ENCODE data around the gene IFT20.
"Not testable (repeated sequence)": the region's sequence is repeated elsewhere in the genome, so short reads cannot be mapped to it uniquely, and the experiment has no call there.

The IFT20 gene

DNA sequence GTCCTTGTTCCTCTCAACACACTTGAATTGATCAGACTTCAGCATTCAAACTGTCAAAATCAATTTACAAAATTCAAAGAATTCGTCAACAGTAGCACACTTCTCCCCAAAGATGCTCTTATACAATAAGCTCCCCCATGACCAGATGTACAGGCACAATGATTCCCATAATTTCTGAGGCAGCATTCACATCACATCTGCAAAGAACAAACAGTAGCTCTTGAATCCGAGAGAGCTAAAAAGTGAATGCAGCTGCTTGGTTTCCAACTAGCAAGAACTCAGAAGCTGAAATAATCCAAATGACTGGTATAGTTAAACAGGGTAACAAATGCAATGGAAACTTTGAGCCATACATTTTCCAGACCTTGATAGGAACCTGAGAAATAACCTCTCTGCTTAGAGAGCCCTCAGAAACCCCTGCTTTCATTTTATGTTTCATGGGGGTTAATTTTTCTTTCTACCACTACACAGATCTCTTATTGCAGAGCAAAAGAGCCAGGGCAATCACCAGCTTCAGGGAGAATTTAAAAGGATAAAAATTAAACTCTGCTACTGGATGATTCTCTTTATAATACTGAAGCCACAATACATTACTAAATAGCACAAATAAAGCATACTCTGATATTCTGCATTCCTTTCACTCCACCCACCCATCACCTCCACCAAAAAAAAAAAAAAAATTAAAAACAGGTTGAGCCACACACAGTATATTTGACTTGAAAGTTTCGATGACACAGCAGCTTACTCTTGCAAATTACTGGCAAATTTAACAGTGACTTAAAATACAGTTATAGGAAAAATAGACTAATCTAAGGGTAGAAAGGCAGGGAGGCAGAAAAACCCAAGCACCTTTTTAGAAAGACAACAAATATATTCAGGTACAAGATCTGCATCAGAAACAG is 39.3 kb downstream of the IFT20 start:
- DNase-seq (ENCODE audit: low read depth): no peak
- H3K4me3 ChIP-seq (ENCODE audit: low read length): no peak overlapping the region
- TF ChIP-seq, protein P1, sequence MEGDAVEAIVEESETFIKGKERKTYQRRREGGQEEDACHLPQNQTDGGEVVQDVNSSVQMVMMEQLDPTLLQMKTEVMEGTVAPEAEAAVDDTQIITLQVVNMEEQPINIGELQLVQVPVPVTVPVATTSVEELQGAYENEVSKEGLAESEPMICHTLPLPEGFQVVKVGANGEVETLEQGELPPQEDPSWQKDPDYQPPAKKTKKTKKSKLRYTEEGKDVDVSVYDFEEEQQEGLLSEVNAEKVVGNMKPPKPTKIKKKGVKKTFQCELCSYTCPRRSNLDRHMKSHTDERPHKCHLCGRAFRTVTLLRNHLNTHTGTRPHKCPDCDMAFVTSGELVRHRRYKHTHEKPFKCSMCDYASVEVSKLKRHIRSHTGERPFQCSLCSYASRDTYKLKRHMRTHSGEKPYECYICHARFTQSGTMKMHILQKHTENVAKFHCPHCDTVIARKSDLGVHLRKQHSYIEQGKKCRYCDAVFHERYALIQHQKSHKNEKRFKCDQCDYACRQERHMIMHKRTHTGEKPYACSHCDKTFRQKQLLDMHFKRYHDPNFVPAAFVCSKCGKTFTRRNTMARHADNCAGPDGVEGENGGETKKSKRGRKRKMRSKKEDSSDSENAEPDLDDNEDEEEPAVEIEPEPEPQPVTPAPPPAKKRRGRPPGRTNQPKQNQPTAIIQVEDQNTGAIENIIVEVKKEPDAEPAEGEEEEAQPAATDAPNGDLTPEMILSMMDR (conservative IDR thresholded peaks at IDR 0.05; ENCODE audit: low read length): no peak

DNA sequence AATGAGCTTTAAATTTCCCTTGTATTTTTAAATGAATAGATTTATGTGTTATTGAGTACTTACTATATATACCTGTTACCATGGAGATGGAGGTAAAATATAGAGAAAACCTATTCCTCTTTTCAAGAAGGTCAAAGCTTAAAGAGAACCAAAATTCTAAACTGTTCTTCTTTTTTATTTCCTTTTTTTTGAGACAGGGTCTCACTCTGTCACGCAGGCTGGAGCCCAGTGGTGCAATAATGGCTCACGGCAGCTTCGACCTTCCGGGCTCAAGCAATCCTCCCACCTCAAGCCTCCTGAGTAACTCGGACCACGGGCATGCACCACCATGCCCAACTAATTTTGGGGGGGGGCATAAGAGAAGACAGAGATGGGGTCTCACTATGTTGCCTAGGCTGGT is 41.3 kb downstream of the IFT20 start:
- DNase-seq (ENCODE audit: low read depth): no peak
- H3K4me3 ChIP-seq (ENCODE audit: low read length): no peak overlapping the region
- TF ChIP-seq, protein P1 (conservative IDR thresholded peaks at IDR 0.05; ENCODE audit: low read length): no peak

DNA sequence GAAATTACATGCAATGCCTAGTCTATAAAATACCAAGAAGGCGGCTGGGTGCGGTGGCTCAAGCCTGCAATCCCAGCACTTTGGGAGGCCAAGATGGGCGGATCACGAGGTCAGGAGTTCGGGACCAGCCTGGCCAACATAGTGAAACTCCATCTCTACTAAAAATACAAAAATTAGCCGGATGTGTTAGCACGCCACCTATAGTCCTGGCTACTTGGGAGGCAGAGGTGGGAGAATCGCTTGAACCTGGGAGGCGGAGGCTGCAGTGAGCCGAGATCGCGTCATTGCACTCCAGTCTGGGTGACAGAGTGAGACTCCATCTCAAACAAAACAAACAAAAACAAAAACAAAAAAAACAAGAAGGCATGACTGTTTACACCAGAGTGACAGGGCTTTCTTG is 42.4 kb downstream of the IFT20 start:
- DNase-seq (ENCODE audit: low read depth); H3K4me3 ChIP-seq (ENCODE audit: low read length): not testable (repeated sequence)

DNA sequence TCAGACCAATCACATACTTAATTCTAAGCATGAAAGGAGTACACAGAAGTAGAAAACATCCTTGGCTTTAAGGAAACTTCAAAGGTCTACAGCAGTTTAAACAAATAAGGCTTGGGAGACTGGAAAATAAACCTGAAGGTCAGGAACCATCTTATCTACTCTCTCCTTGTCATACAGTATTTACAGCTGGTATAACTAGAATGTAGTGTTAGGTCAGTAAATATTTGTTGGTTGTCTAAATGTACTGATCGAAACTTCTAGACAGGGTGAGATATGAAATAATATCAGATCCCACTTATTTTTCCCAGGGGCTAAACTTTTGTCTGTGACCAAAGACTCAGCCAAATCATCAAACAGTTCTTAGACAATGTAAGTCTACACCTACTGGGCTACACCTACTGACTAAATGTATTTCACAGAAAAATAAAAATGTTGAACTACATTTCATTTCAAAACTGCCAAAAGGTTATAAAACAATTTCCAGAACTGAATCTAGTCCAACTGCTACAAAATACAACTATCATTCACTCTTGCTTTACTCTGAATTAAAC is 43.4 kb downstream of the IFT20 start:
- DNase-seq (ENCODE audit: low read depth): no peak
- H3K4me3 ChIP-seq (ENCODE audit: low read length): no peak overlapping the region
- TF ChIP-seq, protein P1 (conservative IDR thresholded peaks at IDR 0.05; ENCODE audit: low read length): no peak

DNA sequence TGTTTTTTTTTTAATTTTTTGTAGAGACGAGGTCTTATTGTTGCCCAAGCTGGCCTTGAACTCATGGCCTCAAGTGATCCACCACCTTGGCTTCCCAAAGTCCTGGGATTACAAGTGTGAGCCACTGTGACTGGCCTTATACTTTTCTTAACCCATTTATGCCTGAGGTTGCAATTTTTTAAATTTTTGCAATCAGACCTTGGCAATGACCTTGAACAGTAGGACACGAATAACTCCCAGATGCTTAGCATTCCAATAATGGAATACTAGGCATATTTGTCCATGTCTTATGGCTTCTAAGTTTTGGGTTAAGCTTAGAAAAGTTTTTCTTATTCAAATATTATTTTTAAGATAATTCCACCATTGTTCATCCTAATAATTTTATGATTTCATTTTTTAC is 44.6 kb downstream of the IFT20 start:
- TF ChIP-seq, protein P1 (conservative IDR thresholded peaks at IDR 0.05; ENCODE audit: low read length): no peak
- DNase-seq (ENCODE audit: low read depth): peak; percentile 29
- H3K4me3 ChIP-seq (ENCODE audit: low read length): no peak overlapping the region

DNA sequence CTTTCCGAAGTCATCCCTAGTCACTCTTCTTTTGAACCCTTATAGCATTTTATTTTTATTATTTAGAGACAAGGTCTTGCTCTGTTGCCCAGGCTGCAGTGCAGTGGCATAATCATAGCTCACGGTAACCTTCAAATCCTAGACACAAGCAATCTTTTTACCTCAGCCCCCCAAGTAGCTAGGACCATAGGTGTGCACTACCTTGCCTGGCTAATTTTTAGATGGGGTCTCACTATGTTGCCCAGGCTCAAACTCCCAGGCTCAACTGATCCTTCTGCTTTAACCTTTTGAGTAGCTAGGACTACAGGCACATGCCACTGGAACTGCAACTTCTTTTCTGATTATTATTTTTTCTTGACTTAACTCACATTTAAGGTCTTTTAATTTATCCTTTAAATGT is 49.3 kb downstream of the IFT20 start:
- TF ChIP-seq, protein P1 (conservative IDR thresholded peaks at IDR 0.05; ENCODE audit: low read length): no peak
- no peak for DNase-seq (ENCODE audit: low read depth)
- no peak overlapping the region for H3K4me3 ChIP-seq (ENCODE audit: low read length)

DNA sequence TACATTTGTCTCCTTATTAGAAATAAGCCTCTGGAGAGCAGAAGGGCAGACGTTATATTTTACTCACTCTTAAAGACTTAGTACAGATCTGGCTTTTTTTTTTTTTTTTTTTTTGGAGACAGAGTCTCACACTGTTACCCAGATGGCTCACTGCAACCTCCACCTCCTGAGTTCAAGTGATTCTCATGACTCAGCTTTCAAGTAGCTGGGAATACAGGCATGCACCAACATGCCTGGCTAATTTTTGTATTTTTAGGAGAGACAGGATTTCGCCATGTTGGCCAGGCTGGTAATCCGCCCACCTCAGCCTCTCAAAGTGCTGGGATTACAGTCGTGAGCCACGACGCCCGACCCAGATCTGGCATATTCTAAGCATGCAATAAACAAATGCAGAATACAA is 52.7 kb downstream of the IFT20 start:
- H3K4me3 ChIP-seq (ENCODE audit: low read length): no peak overlapping the region
- TF ChIP-seq, protein P1 (conservative IDR thresholded peaks at IDR 0.05; ENCODE audit: low read length): no peak
- peak; percentile 93 for DNase-seq (ENCODE audit: low read depth)

Data from AG10803 (cell line).